IPS DF 4.7 (cell line): ENCODE data around the gene JAZF1.

Source experiments
- DNase-seq: peaks from one replicate; pipeline ENCODE4 v3.0.0-alpha.2; 2013; ENCODE audit warnings: low spot score; ENCODE audit errors: extremely low read depth

JAZF1 gene

GRCh38 chr7:28106321-28106829, 74.2 kb downstream of the JAZF1 start:
- no peak for DNase-seq

- DNase-seq = no peak
Observed at GRCh38 chr7:28105234-28105633, 75.4 kb downstream of the JAZF1 start.

GRCh38 chr7:28104811-28105210, 75.8 kb downstream of the JAZF1 start:
- no peak for DNase-seq

GRCh38 chr7:28104041-28104541, 76.5 kb downstream of the JAZF1 start:
- no peak for DNase-seq

GRCh38 chr7:28102797-28103196, 77.8 kb downstream of the JAZF1 start:
- no peak for DNase-seq

- DNase-seq = peak; percentile 46
Observed at GRCh38 chr7:28096713-28097112, 83.9 kb downstream of the JAZF1 start.

- no peak for DNase-seq
Observed at GRCh38 chr7:28095231-28095630, 85.4 kb downstream of the JAZF1 start.

- peak; percentile 62 for DNase-seq
Observed at GRCh38 chr7:28093623-28094232, 86.9 kb downstream of the JAZF1 start.

- no peak for DNase-seq
Observed at GRCh38 chr7:28091190-28091589, 89.4 kb downstream of the JAZF1 start.

- no peak for DNase-seq
Observed at GRCh38 chr7:28088901-28089714, 91.5 kb downstream of the JAZF1 start.

GRCh38 chr7:28088032-28088431, 92.6 kb downstream of the JAZF1 start:
- no peak for DNase-seq

GRCh38 chr7:28086198-28086597, 94.4 kb downstream of the JAZF1 start:
- no peak for DNase-seq

GRCh38 chr7:28083998-28084985, 96.3 kb downstream of the JAZF1 start:
- DNase-seq = no peak

GRCh38 chr7:28083164-28083997, 97.2 kb downstream of the JAZF1 start:
- no peak for DNase-seq

GRCh38 chr7:28082071-28082470, 98.5 kb downstream of the JAZF1 start:
- DNase-seq = no peak

- DNase-seq = no peak
Observed at GRCh38 chr7:28081016-28081415, 99.6 kb downstream of the JAZF1 start.

GRCh38 chr7:28078036-28078901, 102.3 kb downstream of the JAZF1 start:
- no peak for DNase-seq

- DNase-seq = no peak
Observed at GRCh38 chr7:28077616-28078015, 103.0 kb downstream of the JAZF1 start.

GRCh38 chr7:28076423-28077200, 104.0 kb downstream of the JAZF1 start:
- no peak for DNase-seq
